ENCODE data around the gene ARGLU1. TPM values are rescaled to one million over a fixed set of nuclear protein-coding genes. Genes with fewer than 3 reads are reported as not detected.

ARGLU1 gene
- total RNA-seq, 1 donor from 2014 or later: 128 TPM

GRCh38 chr13:106494936-106495335, 73.0 kb downstream of the ARGLU1 start:
- Mint-ChIP-seq H3K4me3 (no peak overlapping the region), H3K4me1 (ENCODE audit: unreplicated experiment) (peaks cover 51% of the 10 kb centered on the region), H3K36me3 (peaks cover 45% of the 10 kb centered on the region), H3K27ac (no peak overlapping the region), H3K9me3 (no peaks in the 10 kb centered on the region), H3K27me3 (no peaks in the 10 kb centered on the region)
- no peak for DNase-seq (ENCODE audit: extremely low spot score, unreplicated experiment)
- TF ChIP-seq, protein P1, sequence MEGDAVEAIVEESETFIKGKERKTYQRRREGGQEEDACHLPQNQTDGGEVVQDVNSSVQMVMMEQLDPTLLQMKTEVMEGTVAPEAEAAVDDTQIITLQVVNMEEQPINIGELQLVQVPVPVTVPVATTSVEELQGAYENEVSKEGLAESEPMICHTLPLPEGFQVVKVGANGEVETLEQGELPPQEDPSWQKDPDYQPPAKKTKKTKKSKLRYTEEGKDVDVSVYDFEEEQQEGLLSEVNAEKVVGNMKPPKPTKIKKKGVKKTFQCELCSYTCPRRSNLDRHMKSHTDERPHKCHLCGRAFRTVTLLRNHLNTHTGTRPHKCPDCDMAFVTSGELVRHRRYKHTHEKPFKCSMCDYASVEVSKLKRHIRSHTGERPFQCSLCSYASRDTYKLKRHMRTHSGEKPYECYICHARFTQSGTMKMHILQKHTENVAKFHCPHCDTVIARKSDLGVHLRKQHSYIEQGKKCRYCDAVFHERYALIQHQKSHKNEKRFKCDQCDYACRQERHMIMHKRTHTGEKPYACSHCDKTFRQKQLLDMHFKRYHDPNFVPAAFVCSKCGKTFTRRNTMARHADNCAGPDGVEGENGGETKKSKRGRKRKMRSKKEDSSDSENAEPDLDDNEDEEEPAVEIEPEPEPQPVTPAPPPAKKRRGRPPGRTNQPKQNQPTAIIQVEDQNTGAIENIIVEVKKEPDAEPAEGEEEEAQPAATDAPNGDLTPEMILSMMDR (conservative IDR thresholded peaks at IDR 0.05): no peak

DNA sequence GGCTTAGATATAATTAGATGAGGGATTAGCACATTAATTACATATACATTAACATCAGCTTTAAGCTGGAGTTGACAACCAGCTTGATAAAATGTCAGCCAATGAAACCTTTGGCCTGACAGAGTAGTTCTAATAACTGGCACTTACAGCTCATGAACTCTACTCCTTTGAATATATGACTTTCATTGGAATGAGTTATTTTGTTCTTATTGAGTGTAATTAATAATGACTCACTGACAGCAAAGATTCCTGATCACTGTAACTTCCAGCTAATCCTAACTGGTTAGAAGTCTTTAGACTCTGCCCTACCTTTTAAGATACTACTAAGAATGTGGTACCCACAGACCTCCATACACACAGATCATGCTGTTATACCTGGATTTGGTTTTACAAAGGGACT, 73.4 kb downstream of the ARGLU1 start:
- Mint-ChIP-seq H3K27me3 (no peaks in the 10 kb centered on the region), H3K4me3 (no peak overlapping the region), H3K36me3 (peaks cover 44% of the 10 kb centered on the region), H3K27ac (no peak overlapping the region), H3K4me1 (ENCODE audit: unreplicated experiment) (peaks cover 47% of the 10 kb centered on the region), H3K9me3 (no peaks in the 10 kb centered on the region)
- TF ChIP-seq, protein P1 (conservative IDR thresholded peaks at IDR 0.05): no peak
- DNase-seq (ENCODE audit: extremely low spot score, unreplicated experiment): no peak

DNA sequence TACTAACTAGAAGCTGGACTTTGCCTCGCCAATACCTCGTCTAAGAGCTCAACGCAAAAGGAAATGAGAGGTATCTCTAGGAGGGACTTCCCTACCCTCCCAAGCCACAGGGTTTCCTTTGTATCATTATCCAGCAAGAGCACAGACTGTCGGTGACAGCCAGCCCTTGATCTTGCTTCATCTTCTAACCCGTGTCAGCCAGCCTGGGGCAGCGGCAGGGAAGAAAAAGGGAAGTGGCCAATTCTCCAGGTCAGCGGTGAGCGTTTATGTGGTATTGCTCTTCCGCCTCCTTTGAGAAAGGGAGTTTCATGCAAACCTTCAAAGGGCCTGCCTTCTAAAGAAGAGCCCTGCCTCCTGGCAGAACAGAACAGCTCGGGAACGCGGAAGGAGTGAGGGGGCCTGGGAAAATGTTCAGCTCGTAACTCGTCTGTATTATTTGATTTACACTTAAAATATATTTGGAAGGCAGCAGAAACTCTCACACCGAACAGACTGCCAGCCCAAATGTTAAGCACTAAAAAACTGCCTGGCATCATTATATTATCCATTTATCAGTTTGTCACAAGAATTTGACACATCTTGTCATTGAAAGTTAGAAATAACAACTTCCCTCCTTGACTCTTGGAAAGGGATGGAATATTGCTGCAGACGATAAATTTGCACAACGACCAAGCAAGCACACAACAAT, 74.3 kb downstream of the ARGLU1 start:
- no peak overlapping the region for H3K4me3 Mint-ChIP-seq
- TF ChIP-seq, protein P1 (conservative IDR thresholded peaks at IDR 0.05): no peak
- H3K9me3 Mint-ChIP-seq: no peaks in the 10 kb centered on the region
- H3K27ac Mint-ChIP-seq: no peak overlapping the region
- no peaks in the 10 kb centered on the region for H3K27me3 Mint-ChIP-seq
- no peak for DNase-seq (ENCODE audit: extremely low spot score, unreplicated experiment)
- H3K4me1 Mint-ChIP-seq (ENCODE audit: unreplicated experiment): peaks cover 38% of the 10 kb centered on the region
- peaks cover 47% of the 10 kb centered on the region for H3K36me3 Mint-ChIP-seq

DNA sequence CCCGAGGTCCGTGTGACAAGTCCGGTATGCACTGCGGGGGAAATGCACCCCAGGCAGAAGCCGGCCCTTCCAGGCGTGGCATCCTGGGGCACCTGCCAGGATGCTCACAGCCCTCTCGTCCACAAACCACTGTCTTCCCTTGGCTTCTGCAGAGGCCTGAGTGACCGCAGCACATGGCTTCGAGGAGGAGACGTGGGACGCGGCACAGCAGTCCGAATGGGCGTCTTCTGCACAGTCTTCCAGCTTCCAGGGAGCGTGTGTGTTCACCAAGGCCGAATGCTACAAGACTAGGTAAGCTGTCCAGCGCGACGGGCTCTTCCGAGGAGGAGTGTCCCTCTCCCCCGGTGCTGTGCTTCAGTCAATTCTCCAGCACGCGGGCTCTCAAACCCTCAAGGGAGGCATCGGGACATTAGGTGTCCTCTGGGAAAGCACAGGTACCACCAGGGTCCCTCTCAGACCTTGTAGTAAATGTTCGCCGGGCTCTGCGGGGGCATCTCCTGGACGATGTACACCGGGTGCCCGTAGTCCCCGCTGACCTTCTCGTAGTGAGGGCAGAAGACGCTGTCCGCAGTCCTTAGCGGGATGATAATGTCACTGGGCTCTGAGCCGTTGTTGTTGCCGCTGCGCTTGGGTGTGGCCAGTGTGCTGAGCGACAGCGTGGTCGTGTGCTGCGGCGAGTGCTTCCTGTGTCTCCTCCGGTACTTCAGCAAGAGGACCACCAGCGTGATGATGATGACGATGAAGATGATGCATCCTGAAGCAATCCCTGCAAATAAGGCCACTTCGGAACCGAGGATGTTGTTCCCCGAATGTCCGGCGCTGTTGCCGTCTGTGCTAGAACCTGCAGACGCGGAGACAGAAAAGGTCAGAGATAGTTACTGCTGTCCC, 75.1 kb downstream of the ARGLU1 start:
- Mint-ChIP-seq H3K27me3 (no peaks in the 10 kb centered on the region), H3K9me3 (no peaks in the 10 kb centered on the region), H3K27ac (no peak overlapping the region), H3K36me3 (peaks cover 47% of the 10 kb centered on the region), H3K4me3 (no peak overlapping the region), H3K4me1 (ENCODE audit: unreplicated experiment) (peaks cover 30% of the 10 kb centered on the region)
- DNase-seq (ENCODE audit: extremely low spot score, unreplicated experiment): no peak
- TF ChIP-seq, protein P1 (conservative IDR thresholded peaks at IDR 0.05): no peak

DNA sequence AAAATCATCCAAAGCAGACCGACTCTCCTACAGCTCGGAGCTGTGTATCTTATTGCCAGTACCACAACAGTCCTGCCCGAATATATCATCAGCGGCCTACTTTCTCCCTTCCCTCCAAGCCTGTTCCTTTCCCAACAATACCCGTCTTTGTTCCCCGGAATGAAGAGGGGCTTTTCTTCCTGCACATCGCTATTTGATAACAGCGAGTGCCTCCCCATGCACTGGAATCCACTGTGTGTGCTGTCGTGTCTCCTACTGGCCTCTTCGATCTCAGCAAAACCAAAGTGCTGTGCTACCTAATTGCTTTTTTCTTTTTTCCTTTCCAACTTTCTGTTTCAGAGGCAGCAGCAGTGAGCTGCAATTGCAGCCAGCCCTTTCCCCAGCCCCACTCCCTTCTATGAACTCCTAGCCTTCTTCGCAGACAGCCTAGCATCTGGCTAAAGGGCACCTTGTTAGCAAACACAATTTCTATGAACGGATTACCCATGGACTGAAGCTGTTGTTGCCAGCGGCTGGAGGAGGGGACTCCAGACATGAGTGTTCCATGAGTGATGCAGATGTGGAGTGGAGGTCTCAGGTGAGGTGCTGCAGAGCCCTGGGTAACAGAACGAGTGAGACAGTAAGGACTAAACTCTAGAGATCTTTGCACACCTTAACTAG, 75.9 kb downstream of the ARGLU1 start:
- Mint-ChIP-seq H3K27ac (no peak overlapping the region), H3K4me1 (ENCODE audit: unreplicated experiment) (peaks cover 22% of the 10 kb centered on the region), H3K9me3 (no peaks in the 10 kb centered on the region), H3K36me3 (peaks cover 47% of the 10 kb centered on the region), H3K4me3 (no peak overlapping the region), H3K27me3 (no peaks in the 10 kb centered on the region)
- TF ChIP-seq, protein P1 (conservative IDR thresholded peaks at IDR 0.05): no peak
- no peak for DNase-seq (ENCODE audit: extremely low spot score, unreplicated experiment)

Other genes starting within 250 kb of the ARGLU1 start
- gene EFNB2, start 32.5 kb downstream of the ARGLU1 start, total RNA-seq (ENCODE audit: low replicate concordance): 48.6 and 67.1 TPM in 2 replicates

Data from type B pancreatic cell (in vitro differentiated cells).